HepG2 (cell line): Measurements from ENCODE around the gene ABCC12. TPM values are rescaled to one million over a fixed set of nuclear protein-coding genes. Genes with fewer than 3 reads are reported as not detected.

Experiments
- ATAC-seq: fragments of 200-7000 bp; cut with Tn5 transposase; 3 replicates; pipeline ENCODE4 v1.9.1; 2020; ENCODE audit warnings: mild to moderate bottlenecking, moderate library complexity
- BruUV-seq: library from RNA; stranded (reverse); fragments of 400-500 nt; replicated peaks from 2 replicates; lab custom pipeline; 2021; lab: Mats Ljungman, UMichigan
- CTCF ChIA-PET: fragments of 300-600 bp; formaldehyde crosslinking; extraction: SDS; loops from one replicate; lab custom pipeline; 2021; ENCODE audit warnings: low total read pairs, inconsistent platforms, low intra/inter-chr PET ratio; lab: Yijun Ruan, JAX
- POLR2A ChIA-PET: fragments of 350-600 bp; sonication (Branson Sonifier 250); formaldehyde crosslinking; loops from one replicate; lab custom pipeline; 2020; ENCODE audit warnings: antibody characterized with exemption, inconsistent platforms; lab: Yijun Ruan, JAX
- DNase-seq: peaks from one replicate; pipeline ENCODE4 v3.0.0-alpha.2; 2015; ENCODE audit warnings: low spot score
- FAIRE-seq: peaks from 3 replicates; lab custom pipeline; 2011; peaks lifted over from hg19 to GRCh38; lab: Jason Lieb, UNC
- H2AFZ ChIP-seq: one replicate; pipeline ENCODE4 v1.6.1; 2011; ENCODE audit warnings: low read length, inconsistent platforms
- H3K27ac ChIP-seq: fragments of 300-600 bp; 3 replicates; pipeline ENCODE4 v1.8.0; 2011; ENCODE audit warnings: mixed run types, mild to moderate bottlenecking, mixed read lengths, low read length, inconsistent platforms; ENCODE audit not compliant: insufficient read depth; ENCODE audit errors: extremely low read length
- H3K27me3 ChIP-seq, 2 experiments: fragments of 200-600 bp in 1 of 2; 2 replicates in 1 of 2; 3 replicates in 1 of 2; pipeline versions ENCODE4 v1.6.0 to v1.8.0; 2011; ENCODE audit warnings: low read length in 2 of 2, mild to moderate bottlenecking in 2 of 2, moderate library complexity in 2 of 2, inconsistent platforms in 1 of 2; ENCODE audit not compliant: insufficient read depth in 2 of 2, control insufficient read depth in 1 of 2
- H3K36me3 ChIP-seq, 2 experiments: fragments of 200-600 bp in 1 of 2; replicated peaks in 1 of 2; 2 replicates in 1 of 2; 3 replicates in 1 of 2; pipeline versions ENCODE4 v1.5.1 to v1.8.0; 2011; ENCODE audit warnings: low read length in 2 of 2, inconsistent platforms in 1 of 2; ENCODE audit not compliant: insufficient read depth in 2 of 2, control insufficient read depth in 1 of 2
- H3K4me1 ChIP-seq: 2 replicates; pipeline ENCODE4 v1.5.1; 2012; ENCODE audit warnings: low read length, inconsistent platforms; ENCODE audit not compliant: insufficient read depth
- H3K4me2 ChIP-seq: 2 replicates; pipeline ENCODE4 v1.6.0; 2011; ENCODE audit warnings: low read depth, low read length, inconsistent platforms
- H3K4me3 ChIP-seq, 3 experiments: fragments of 200-600 bp in 1 of 3; sonication (generic), shearing (Covaris generic) in 1 of 3; replicated peaks in 1 of 3; 2 replicates each; pipeline ENCODE4 v1.5.1; 2011 to 2016; ENCODE audit warnings: low read length in 3 of 3, inconsistent platforms in 2 of 3, low read depth in 2 of 3, mild to moderate bottlenecking in 2 of 3, control low read depth in 1 of 3, mixed read lengths in 1 of 3; ENCODE audit not compliant: insufficient read depth in 1 of 3
- H3K79me2 ChIP-seq: one replicate; pipeline ENCODE4 v1.6.1; 2011; ENCODE audit warnings: low read length, inconsistent platforms; ENCODE audit not compliant: insufficient read depth
- H3K9ac ChIP-seq: 2 replicates; pipeline ENCODE4 v1.6.0; 2011; ENCODE audit warnings: mild to moderate bottlenecking, low read depth, low read length, inconsistent platforms; ENCODE audit not compliant: insufficient read depth
- H3K9me3 ChIP-seq: 2 replicates; pipeline ENCODE4 v1.5.1; 2012; ENCODE audit warnings: mild to moderate bottlenecking, low read length
- H4K20me1 ChIP-seq: 2 replicates; pipeline ENCODE4 v1.6.0; 2011; ENCODE audit warnings: inconsistent platforms, mild to moderate bottlenecking, low read length, moderate library complexity; ENCODE audit not compliant: insufficient read depth
- BRCA1 ChIP-seq: sonication (generic); formaldehyde crosslinking; IDR thresholded peaks from 2 replicates; pipeline ENCODE4 v1.4.0; 2020; ENCODE audit warnings: missing genetic modification reagents
- DR1 ChIP-seq: sonication (generic); formaldehyde crosslinking; IDR thresholded peaks from 2 replicates; pipeline ENCODE4 v1.8.0; 2021; ENCODE audit warnings: mild to moderate bottlenecking, missing genetic modification reagents, inconsistent platforms
- HOXD1 ChIP-seq: sonication (generic); formaldehyde crosslinking; IDR thresholded peaks from 2 replicates; pipeline ENCODE4 v1.5.0; 2020; ENCODE audit warnings: missing genetic modification reagents
- KDM5B ChIP-seq: sonication (generic); formaldehyde crosslinking; IDR thresholded peaks from 2 replicates; pipeline ENCODE4 v1.4.0; 2020; ENCODE audit warnings: missing genetic modification reagents, mild to moderate bottlenecking, borderline replicate concordance
- NFE2 ChIP-seq: sonication (generic); formaldehyde crosslinking; IDR thresholded peaks from 2 replicates; pipeline ENCODE4 v1.4.0; 2020; ENCODE audit warnings: missing genetic modification reagents
- RNF2 ChIP-seq: fragments of 450-650 bp; conservative IDR thresholded peaks from 2 replicates; pipeline ENCODE4 v1.6.1; 2016; ENCODE audit warnings: low read depth
- SRSF4 ChIP-seq: fragments of 200-400 bp; formaldehyde crosslinking; IDR thresholded peaks from one replicate; pipeline ENCODE4 v1.6.1; 2018; ENCODE audit warnings: mild to moderate bottlenecking, low read depth, low read length, moderate library complexity; ENCODE audit not compliant: poor library complexity, severe bottlenecking
- ZNF615 ChIP-seq: sonication (generic); formaldehyde crosslinking; IDR thresholded peaks from 2 replicates; pipeline ENCODE4 v1.5.0; 2020; ENCODE audit warnings: mild to moderate bottlenecking, missing genetic modification reagents, borderline replicate concordance
- WGBS: methylation state at CpG from one replicate; pipeline ENCODE4 v1.1.6; 2017; ENCODE audit warnings: low lambda C conversion rate; 5-methylcytosine and 5-hydroxymethylcytosine counted together
- in situ Hi-C: cut with HindIII; loops from 2 replicates; pipeline ENCODE4 v1.10.0; 2017; ENCODE audit warnings: low pct_unique_long_range_greater_than_20kb; ENCODE audit not compliant: extremely low pct_ligation_motif_present
- intact Hi-C: fragments of 100-400 bp; cut with micrococcal nuclease; formaldehyde crosslinking; loops from one replicate; pipeline ENCODE4 v1.10.0; 2022; ENCODE audit not compliant: unreplicated experiment
- polyA plus RNA-seq, 8 experiments: library from polyadenylated mRNA; depleted of rRNA in 3 of 8; stranded (reverse) in 7 of 8; unstranded in 1 of 8; fragments of >200 nt; fragmentation: Illumina TruSeq in 4 of 8; extraction: Trizol in 4 of 8; gene quantifications; 2 replicates each; pipeline versions ENCODE4 v1.2.1 to v1.2.3, GENCODE V29; 2011 to 2016; ENCODE audit warnings: low read depth in 4 of 8, missing spikeins in 1 of 8, mixed read lengths in 1 of 8; ENCODE audit not compliant: insufficient read depth in 1 of 8
- total RNA-seq, 5 experiments: library from RNA; depleted of rRNA; stranded (reverse); fragments of >200 nt; fragmentation: Illumina TruSeq; extraction: Trizol; gene quantifications; 2 replicates each; pipeline ENCODE4 v1.2.3, GENCODE V29; 2016; ENCODE audit warnings: low read depth in 1 of 5
- TF ChIP-seq, protein P1 (sequence below): sonication (generic); formaldehyde crosslinking; IDR thresholded peaks from 2 replicates; pipeline ENCODE4 v1.4.0; 2020; ENCODE audit warnings: missing genetic modification reagents
- TF ChIP-seq, protein P2 (sequence below): sonication (generic); formaldehyde crosslinking; IDR thresholded peaks from 2 replicates; pipeline ENCODE4 v1.5.1; 2020; ENCODE audit warnings: mild to moderate bottlenecking, missing genetic modification reagents

ABCC12 gene
- total and polyA plus RNA-seq, 2 of the 13 experiments (the other 11 are each of a cell fraction or from before 2014, with no cell fraction given): not detected

DNA sequence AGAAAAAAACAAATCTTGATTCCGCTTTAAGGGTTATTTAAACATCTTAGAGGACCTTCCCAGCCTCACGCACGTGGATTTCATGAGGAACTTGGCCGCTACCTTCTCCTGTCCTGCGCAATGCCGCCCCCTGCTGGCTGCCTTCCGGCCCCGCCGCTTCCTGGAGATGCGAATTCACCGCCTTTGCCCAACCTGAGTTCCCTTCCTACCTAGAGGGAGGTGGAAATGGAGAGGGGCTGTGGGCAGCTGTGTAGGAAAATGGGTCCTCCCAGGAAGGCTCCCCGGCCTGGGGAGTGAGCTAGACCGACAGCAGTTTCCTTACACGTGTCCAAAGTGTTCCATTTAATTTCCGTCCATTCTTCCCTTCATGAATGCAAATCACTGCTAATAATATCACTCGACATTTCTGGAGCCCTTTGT, 1.0 kb upstream of the ABCC12 start (continued):
- TF ChIP-seq, protein P1, sequence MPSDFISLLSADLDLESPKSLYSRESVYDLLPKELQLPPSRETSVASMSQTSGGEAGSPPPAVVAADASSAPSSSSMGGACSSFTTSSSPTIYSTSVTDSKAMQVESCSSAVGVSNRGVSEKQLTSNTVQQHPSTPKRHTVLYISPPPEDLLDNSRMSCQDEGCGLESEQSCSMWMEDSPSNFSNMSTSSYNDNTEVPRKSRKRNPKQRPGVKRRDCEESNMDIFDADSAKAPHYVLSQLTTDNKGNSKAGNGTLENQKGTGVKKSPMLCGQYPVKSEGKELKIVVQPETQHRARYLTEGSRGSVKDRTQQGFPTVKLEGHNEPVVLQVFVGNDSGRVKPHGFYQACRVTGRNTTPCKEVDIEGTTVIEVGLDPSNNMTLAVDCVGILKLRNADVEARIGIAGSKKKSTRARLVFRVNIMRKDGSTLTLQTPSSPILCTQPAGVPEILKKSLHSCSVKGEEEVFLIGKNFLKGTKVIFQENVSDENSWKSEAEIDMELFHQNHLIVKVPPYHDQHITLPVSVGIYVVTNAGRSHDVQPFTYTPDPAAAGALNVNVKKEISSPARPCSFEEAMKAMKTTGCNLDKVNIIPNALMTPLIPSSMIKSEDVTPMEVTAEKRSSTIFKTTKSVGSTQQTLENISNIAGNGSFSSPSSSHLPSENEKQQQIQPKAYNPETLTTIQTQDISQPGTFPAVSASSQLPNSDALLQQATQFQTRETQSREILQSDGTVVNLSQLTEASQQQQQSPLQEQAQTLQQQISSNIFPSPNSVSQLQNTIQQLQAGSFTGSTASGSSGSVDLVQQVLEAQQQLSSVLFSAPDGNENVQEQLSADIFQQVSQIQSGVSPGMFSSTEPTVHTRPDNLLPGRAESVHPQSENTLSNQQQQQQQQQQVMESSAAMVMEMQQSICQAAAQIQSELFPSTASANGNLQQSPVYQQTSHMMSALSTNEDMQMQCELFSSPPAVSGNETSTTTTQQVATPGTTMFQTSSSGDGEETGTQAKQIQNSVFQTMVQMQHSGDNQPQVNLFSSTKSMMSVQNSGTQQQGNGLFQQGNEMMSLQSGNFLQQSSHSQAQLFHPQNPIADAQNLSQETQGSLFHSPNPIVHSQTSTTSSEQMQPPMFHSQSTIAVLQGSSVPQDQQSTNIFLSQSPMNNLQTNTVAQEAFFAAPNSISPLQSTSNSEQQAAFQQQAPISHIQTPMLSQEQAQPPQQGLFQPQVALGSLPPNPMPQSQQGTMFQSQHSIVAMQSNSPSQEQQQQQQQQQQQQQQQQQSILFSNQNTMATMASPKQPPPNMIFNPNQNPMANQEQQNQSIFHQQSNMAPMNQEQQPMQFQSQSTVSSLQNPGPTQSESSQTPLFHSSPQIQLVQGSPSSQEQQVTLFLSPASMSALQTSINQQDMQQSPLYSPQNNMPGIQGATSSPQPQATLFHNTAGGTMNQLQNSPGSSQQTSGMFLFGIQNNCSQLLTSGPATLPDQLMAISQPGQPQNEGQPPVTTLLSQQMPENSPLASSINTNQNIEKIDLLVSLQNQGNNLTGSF (CRISPR knock-in tag): no peak
- TF ChIP-seq DR1 (no peak), RNF2 (peak; percentile 71; the same call in 1 of the 2 replicates), BRCA1 (CRISPR knock-in tag) (no peak), ZNF615 (no peak), NFE2 (CRISPR knock-in tag) (no peak), HOXD1 (CRISPR knock-in tag) (no peak), KDM5B (CRISPR knock-in tag) (peak; percentile 34; the same call in 1 of the 2 replicates), SRSF4 (no peak)

DNA sequence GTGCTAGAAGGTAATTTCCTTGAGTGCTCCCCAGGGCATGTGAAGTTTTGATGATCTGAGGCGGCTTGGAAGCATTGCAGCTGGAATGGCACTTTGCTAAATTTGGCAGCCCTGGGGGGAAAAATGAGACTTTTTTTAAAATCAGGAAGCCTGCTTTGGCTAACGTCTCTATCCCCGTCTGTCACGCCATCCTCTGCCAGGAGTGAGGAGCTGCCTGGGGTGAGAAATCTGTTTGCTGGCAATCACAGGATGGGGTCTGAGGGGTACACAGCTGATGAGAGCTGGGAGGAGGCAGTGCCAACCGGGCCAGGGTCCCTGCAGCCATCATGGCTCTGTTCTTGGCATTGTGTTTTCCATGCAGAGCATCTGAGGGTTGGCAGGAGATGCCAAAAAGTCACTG, 2.0 kb downstream of the ABCC12 start:
- in situ Hi-C loops: no loop called here
- intact Hi-C loops: no loop called here
- POLR2A ChIA-PET: no interaction called here
- Histone ChIP-seq H3K27me3 (peaks cover 4 to 59% of the 10 kb centered on the region in 2 experiments; a peak in 4 of 5 replicates), H3K79me2 (no peaks in the 10 kb centered on the region), H3K9me3 (no peaks in the 10 kb centered on the region), H3K27ac (no peak overlapping the region), H3K4me2 (no peak overlapping the region), H4K20me1 (no peaks in the 10 kb centered on the region), H3K4me1 (peaks cover 8% of the 10 kb centered on the region), H2AFZ (no peak overlapping the region), H3K9ac (no peak overlapping the region), H3K36me3 (no peaks in the 10 kb centered on the region), H3K4me3 (no peak overlapping the region)
- no peak for ATAC-seq
- no TSS peak for BruUV-seq
- DNase-seq: no peak
- CTCF ChIA-PET: no interaction called here
- TF ChIP-seq, protein P2, sequence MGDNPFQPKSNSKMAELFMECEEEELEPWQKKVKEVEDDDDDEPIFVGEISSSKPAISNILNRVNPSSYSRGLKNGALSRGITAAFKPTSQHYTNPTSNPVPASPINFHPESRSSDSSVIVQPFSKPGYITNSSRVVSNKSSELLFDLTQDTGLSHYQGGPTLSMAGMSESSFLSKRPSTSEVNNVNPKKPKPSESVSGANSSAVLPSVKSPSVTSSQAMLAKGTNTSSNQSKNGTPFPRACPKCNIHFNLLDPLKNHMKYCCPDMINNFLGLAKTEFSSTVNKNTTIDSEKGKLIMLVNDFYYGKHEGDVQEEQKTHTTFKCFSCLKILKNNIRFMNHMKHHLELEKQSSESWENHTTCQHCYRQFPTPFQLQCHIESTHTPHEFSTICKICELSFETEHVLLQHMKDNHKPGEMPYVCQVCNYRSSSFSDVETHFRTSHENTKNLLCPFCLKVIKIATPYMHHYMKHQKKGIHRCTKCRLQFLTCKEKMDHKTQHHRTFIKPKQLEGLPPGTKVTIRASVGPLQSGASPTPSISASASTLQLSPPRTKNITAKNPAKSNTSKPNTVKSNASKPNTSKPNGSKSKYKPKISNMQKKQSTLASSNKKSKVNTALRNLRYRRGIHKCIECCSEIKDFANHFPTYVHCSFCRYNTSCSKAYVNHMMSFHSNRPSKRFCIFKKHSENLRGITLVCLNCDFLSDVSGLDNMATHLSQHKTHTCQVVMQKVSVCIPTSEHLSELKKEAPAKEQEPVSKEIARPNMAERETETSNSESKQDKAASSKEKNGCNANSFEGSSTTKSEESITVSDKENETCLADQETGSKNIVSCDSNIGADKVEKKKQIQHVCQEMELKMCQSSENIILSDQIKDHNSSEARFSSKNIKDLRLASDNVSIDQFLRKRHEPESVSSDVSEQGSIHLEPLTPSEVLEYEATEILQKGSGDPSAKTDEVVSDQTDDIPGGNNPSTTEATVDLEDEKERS (CRISPR knock-in tag): no peak
- WGBS: 48% methylated on average over 5 of the region's 5 CpGs
- FAIRE-seq: no peak
